ENCODE results near the gene SLC12A8.

The SLC12A8 gene

DNA sequence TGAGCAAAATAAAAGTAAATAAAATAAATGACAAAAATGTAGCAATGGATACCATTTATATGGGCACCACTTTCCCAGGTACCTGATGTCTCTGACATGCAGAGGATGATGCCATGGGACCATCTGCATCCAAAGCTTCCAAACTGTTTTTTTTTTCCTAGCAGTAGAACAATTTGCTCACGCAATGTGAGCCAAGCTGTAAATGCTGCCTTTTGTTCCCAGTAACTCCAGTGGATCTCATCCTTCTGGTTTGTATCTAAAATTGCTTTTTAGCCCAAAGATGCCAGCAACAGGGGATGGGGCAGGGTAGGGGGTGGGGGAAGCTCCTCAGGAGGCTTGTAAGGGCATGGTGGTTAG is 32.7 kb downstream of the SLC12A8 start:
- DNase-seq = no peak

DNA sequence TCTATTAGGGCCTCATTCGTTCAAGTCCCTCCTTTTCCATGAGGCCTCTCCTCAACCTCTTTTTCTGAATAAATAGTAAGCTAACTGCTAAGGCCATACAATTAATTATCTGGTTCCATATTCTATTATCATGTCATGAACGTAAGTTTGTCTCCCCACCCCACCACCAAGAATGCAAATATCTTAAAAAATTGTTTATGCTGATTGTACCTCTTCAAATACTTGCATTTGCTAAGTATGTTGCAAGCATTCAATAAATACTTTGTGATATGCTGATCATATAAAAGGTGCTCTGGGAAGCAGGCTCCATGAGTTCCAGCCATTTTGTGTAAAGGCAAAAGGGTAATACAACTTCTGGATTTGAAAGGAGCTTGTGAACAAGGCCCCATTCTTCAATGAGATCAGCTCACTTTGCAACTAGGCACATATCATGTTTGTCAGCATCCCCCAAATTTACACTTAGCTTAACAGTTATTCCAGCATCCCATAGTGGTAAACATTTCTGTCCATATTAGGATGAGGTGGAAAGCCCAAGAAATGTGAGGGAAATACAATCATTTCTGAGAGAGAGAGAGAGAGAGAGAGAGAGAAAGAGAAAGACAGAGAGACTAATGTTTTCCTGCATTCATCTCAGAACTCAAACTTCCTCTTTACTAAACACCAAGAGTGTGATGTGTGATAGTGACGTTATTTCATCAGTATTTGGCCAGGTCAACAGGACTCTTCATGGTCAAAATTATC is 33.2 kb downstream of the SLC12A8 start:
- DNase-seq = no peak

DNA sequence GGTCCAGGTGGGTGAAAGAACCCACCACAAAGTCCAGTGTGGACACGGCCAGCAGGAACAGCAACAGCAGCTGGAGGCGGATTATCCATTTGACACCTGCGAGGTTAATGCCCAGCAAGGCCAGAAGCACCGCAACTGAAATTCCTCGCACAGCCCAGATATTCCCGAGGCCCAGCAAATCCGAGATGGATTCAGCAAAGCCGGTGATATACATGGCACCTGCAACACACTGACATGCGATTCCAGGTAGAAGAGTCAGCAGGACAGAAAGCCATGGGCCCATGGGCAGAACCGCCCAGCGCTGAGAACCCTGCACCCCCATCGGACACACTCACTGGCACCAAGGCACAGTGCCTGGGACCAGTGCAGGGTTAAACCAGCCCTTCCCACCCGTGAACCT is 34.8 kb downstream of the SLC12A8 start:
- no peak for DNase-seq

DNA sequence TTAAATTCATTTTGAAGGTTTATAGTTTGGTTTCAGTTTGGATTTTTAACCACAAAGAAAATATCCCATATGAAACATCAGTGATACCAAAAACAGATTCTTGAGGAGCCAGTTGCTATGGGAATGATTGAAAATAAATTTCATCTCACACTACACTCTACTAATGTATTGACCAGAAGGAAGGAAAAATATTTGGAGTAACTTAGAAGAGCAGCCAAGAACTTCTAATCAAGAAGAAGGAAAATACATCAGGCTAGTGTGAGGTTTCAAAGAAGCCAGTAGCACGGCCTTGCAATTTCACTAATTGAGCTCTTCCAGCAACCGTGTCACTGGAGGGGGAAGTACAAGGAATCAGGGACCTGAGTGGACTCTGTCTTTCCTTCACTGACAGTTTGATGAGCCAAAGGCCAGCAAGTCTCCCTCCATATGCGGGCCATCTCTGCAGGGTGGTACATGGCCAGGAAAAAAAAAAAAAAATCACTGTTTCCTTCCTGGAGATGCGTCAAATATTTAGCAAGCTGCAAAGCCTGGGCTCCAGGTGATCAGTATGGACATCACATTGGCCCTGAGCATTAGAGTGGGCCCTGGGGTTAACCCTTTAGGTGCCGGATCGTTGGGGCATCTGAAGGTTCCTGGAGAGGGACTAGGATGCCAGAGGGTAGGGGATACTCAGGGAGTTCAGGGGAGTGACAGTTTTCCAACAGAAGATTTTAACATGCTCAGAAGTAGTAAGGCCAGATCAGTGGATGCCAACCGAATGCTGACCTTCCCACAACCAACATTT is 37.1 kb downstream of the SLC12A8 start:
- DNase-seq = no peak

DNA sequence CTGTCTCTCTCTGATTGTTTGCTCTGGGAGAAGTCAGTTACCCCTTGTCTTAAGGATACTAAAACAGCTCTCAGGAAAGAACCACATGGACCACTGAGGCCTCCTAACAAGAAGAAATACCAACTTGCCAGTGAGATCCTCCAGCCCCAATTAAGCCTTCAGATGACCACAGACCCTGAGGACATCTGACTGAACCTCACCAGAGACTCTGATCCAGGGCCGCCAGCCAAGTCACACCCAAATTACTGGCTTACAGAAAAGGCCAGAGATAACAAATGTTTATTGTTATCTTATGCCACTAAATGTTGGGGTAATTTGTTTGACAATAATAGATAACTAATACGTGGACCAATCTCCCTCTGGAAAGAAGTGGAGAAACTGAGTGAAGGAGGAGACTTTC is 40.2 kb downstream of the SLC12A8 start:
- no peak for DNase-seq

DNA sequence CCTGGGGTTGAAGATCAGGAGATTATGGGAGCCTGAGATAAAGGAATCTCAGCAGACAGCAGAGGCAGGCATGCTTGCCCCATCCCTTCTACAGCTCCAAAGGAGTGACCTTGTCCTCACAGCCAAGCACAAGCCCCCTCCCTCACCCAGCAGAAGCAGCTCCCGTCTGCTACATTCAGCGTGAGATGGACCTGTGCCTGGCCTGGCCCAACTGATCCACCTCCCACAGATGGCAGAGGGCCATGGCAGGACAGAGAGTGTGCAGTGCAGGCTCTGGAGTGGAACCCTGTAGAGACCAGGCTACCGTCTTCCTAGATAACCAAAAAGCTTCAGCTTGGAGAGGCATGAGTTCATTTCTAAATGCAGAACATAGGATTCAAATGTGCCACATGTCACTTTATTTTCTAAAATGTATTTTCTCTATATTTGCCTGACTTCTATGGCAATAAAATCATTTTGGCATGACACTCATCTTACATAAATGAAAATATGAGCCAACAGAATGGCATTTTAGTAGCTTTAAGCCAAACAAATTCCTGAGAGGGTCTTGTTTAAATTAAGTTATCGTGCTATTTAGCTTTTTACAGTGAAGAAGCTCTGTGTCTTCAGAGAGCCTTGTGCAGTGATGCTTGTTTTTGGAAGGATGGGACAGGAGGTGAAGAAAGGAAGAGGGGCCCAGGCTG is 43.7 kb downstream of the SLC12A8 start:
- DNase-seq = no peak

DNA sequence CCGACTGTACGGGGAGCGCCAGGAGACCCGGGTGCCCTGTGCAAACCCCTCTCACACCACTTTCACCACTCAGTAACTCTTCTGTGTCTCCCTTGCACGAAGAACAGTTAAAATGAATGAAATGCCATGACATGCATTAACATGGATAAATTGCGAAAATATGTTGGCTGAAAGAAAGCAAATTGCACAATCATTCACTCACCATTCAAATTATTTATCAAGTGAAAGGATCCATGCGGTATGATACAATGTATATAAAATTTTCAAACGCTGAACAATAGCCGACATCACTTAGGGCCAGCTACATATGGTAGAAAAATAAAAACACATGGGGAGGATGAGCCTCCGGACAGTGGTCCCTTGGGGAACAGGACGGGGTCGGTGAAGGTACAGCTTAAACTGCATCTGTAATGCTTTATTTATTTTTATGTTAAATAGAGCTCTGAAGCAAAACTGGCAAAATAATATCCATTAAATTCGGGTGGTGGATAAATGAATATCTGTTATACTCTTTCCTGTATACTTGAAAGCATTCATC is 45.9 kb downstream of the SLC12A8 start:
- DNase-seq = no peak

DNA sequence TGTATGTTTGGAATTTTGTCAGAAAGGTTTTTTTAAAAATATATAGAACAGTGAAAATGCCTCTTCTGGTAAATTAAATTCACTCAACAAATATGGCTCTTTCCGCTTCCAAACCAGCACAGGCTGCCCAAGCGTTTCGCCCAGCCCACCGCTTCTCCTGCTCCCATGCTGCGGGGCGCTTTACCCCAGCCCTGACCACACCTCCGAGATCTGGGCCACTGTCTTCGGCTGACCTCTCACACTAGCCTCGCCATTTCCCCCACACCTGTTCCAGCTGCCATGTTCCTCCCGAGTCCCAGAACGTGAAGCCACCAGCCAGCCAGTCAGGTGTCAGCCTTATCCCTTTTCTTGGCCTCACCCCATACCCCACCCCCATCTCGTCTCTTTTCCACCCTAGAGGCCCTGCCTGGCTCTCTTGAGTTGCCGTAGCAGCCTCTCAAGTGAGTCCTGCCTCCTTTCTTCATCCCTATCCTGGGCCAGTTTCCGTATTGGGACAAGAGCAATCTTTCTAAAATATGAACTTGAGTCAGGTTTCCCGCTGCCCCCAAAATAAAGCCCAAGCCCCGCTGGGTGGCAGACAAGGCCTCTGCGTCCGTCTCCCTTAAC is 46.5 kb downstream of the SLC12A8 start:
- DNase-seq = no peak

DNA sequence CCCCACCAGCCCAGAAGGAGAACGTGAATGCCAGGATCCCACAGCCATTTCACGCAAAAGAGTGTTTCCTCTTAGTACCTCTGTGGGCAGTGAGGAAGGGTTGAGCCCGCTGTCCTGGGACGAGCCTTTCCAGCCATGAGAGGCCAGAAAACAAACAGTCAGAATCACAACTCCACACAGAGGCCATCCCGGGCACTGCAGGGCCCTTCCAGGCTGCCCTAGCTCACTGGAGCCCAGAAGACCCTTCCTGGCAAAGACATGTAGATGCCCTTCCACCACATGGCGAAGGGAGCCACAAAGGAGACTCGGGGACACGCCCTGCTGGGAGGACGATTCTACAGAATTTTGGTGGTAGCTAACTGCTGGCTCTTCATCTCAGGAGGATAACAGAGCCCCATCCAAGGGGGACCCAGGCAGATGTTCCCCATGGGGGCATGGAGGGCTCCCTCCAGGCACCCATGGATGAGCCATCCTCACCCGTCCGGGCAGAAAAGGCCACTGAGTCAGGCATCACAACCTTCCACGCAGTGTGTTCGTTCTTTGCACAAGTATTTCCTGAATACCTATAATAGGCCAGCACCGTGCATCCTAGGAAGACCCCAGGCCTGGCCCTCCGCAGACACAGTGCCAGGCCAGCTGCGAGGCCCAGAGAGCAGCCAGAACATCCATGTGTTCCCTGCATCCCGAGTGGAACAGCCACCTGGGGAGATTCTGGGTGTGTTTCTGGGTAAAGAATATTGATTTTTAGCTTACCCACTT is 47.2 kb downstream of the SLC12A8 start:
- DNase-seq = no peak

DNA sequence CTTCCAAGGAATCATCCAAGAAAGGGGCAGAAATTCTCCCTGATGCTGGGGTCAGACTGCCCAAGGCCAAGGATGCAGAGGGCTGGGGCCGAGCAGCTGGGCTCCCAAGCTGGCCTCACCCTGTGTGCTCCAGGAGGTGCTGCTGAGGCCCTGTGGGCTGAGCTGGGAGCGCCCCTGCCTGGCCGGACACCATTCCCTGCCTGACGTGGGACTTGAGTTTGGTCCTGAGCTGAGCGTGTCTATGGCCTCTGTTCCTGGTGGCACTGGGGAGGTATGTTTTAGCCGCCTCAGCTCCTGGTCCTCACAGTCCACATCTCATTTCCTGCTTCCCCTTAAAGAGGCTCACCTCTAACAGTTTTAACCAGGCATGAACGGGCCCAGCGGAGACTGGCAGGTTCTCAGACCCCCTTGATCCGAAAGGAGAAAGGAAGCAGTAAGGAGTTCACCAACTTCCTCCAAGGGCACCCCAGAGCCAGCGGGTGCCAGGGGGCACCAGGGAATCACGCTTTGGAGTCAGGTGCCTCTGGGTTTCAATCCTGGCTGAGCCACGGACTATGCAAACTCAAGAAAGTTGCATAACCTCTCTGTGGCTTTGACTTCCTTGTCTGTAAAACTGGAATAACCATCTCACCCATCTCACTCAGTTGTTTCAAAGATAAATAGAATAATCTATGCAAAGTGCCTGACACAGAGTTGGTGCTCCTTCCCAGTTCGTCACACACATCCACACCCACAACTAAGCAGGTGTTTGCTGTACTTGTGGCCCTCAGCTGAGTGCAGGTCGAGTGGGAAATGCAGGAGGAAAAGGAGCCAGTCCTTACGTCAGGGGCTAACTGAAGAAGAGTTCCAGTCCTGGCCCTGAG is 48.6 kb downstream of the SLC12A8 start:
- DNase-seq = no peak

DNA sequence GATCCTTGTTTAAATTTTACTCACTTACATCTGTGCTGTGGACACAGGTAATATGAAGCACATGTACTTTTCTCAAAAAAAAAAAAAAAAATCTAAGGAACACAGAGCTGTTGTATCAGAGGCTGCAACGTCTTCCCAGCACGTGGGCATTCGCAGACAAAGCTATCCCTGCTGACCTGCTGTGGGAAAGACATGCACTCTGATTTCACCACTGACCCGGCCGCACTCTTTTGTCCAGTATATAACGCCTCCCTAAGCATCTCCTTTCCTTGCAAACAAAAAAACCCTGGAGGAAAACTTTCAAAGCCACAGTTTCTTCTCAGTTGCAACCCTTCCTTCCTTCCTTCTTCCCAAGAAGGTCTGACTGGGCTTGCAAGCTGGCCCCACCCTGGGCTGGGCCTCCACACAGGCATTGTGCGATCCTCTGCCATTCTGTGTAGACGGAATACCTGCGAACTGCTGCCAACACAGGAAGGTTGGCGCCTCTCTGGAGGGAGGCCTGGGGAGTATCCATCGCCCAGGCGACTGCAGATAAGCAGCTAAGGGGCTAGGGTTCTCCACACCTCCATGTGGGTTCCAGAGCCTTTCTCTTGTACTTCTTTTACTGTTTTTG is 50.8 kb downstream of the SLC12A8 start:
- no peak for DNase-seq

DNA sequence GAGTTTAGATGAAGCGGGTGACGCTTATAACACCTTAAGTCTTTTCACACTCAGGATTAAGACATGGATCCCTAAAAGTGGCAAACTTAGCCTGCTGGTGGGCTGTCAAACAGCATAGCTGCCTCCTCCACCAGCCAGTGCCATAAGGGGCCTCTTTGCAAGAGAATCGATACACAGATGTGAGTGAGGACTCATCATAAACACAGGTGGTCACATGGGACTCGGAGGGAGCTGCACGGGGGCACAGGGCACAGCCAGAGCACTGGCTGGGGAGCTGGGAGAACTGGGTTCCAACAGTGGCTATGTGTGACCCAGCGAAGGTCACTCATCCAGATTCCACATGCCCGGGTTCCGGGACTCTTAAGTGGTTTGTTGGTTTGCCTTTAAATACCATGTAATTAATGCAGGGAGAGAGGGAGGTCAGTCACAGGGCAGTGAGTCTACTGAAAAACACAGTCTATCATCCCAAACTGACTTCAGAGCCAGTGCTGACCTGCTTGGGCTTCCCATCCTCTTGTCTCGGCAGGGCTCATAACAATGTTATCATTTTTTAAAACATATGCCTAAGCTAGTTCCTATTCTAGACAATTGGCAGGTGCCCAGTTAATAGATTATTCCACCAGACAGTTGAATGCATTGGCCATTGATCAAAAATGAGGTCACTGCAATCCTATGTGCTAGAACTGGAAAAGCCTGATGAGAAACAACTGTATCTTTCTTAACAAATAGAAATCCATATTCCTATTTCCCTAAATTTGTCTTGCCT is 51.8 kb downstream of the SLC12A8 start:
- no peak for DNase-seq

DNA sequence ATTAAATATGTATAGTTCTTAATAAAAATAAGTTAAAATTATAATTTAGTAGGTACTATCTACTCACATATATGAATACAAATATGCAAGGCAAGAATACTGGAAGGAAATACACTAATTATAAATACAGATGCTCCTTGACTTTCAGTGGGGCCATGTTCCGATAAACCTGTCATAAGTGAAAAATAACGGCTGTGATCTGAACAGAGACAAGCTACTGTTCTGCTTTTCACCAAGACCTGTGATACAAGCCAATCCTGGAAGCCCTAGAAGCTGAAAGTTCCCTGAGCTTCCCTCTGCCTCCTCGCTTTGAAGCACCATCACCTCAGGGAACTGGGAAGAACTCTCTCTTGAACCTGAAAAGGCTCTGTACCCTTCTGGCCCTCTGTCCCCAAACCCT is 55.4 kb downstream of the SLC12A8 start:
- DNase-seq = no peak

DNA sequence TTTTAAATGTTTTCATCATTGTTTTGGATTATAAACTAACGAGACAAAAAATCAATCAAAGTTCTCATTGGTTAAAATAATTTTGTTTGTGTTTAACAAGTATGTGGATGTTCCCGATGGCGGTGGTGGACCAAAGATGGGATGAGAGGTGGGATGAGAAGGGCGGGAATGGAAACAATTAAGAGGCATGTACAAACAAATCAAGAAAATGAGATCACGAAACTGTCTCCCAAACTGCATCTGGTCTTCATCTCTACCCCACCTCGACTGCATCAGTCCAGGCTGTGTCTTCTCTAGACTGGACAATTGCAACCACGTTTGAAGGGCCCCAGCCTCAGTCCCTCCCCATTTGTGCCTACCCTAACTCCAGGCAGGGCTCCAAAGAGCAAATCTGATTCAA is 56.1 kb downstream of the SLC12A8 start:
- DNase-seq = no peak

DNA sequence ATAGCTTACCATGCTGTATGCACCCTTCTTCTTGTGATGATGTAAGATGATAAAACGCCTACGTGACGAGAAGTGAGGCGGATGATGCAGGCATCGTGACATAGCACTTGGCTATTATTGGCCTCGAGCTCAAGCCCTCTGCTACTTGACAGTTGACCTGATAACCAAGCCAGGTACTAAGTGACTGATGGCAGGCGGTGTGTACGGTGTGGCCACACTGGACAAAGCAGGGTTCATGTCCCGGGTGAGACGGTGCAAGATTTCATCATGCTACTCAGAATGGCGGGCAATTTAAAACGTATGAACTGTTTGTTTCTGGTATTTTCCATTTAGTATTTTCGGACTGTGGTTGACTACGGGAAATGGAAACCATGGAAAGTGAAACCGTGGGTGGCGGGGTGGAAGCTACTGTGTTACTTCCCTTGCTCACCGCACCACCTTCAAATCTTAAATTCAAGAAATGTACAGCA is 57.7 kb downstream of the SLC12A8 start:
- DNase-seq = no peak

DNA sequence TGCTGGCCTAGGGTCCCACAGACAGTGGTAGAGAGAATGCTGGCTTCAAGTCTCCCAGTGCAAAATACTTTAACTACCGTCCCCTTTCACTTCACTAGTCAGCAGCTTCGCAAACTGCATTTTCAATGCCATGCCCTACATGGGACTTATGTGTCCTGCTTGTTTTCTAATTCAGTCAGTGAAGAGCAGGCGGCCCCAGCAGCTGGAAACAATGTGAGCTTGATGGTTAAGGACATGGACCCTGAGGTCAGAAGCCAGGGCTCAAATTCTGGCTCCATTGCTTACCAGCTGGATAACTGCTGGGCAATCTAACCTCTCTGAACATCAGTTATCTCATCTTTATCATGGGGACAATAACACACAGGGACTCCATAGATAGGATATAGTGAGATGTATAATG is 58.4 kb downstream of the SLC12A8 start:
- DNase-seq = no peak

DNA sequence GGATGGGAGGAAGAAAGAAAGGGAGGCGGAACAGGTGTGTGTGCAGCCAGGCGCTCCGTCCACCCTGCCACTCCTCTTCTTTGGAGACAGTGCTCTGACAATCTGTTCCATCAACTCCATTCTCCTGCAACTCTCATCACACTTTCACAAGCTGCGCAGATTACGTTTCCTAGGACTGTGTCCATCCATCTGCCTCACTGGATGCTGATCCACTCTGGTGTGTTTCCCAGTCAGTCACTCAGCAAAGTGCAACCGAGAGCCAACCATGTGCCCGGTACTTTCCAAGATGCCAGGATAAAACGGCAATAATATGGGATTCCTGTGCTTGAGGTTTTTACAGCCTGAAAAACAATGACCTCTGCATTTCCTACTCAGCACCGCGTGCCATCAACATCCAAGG is 59.6 kb downstream of the SLC12A8 start:
- no peak for DNase-seq

DNA sequence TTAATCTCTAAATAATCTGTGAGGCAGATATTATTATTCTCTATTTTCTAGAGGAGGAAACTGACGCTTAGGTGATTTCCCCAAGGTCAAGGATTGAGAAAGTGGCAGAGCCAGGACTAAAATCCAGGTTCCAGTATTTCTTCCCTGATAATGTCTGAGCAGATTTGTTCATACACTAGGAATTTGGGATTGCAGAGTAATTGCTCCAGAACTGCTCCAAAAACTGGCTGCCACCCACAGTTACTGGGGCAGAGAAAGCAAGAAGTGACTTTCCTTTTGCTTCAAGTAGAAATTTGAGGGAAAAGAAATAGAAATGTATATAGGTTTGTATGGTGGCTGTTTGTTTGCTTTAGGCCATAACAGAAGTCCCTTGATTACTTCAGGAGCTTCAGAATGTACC is 60.6 kb downstream of the SLC12A8 start:
- no peak for DNase-seq

DNA sequence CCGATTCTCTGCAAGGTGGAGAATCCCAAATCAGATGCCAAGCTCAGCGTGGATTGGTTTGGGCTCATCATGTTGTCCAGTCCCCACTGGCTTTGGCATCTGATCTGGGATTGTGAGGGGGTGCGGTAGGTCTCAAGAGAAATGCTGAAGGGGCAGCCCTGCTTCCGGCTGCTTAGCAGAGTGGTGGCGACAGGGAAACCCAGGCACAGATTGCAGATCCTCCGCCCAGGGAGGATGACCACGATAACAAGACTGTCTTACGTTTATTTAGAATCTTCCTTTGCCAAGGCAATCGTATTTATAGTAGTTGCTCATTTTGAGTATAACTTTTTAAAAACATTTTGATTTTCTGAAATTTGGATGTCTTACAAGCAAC is 61.1 kb downstream of the SLC12A8 start:
- no peak for DNase-seq

All from NCI-H748 treated with DMSO at 0.1 percent for 48 hours (cell line).